ENCODE measurements around the gene USP49. TPM values are rescaled to one million over a fixed set of nuclear protein-coding genes. Genes with fewer than 3 reads are reported as not detected.

The USP49 gene
- total and polyA plus RNA-seq, 2 of the 13 experiments (the other 11 are each of a cell fraction or from before 2014, with no cell fraction given), result 2.9 to 4.3 TPM

- TF ChIP-seq ARHGAP35 (CRISPR knock-in tag; IDR thresholded peaks at IDR 0.05; ENCODE audit: borderline replicate concordance), result peak; percentile 30
- TF ChIP-seq PPARG (CRISPR knock-in tag; conservative IDR thresholded peaks at IDR 0.05), result peak; percentile 73
- TF ChIP-seq BRCA1 (CRISPR knock-in tag; IDR thresholded peaks at IDR 0.05), result no peak
- no peak for TF ChIP-seq SOX6 (IDR thresholded peaks at IDR 0.05)
- peak; percentile 73; the same call in 1 of the 2 replicates for TF ChIP-seq SOX6 (CRISPR knock-in tag; IDR thresholded peaks at IDR 0.05)
- no peak; the same call in none of the 2 replicates for TF ChIP-seq MXD1 (CRISPR knock-in tag; IDR thresholded peaks at IDR 0.05)
- TF ChIP-seq ZNF7 (CRISPR knock-in tag; IDR thresholded peaks at IDR 0.05), result no peak
- TF ChIP-seq RERE (CRISPR knock-in tag; IDR thresholded peaks at IDR 0.05; ENCODE audit: low read depth), result no peak
- TF ChIP-seq, protein P1, sequence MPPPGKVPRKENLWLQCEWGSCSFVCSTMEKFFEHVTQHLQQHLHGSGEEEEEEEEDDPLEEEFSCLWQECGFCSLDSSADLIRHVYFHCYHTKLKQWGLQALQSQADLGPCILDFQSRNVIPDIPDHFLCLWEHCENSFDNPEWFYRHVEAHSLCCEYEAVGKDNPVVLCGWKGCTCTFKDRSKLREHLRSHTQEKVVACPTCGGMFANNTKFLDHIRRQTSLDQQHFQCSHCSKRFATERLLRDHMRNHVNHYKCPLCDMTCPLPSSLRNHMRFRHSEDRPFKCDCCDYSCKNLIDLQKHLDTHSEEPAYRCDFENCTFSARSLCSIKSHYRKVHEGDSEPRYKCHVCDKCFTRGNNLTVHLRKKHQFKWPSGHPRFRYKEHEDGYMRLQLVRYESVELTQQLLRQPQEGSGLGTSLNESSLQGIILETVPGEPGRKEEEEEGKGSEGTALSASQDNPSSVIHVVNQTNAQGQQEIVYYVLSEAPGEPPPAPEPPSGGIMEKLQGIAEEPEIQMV (CRISPR knock-in tag; IDR thresholded peaks at IDR 0.05; ENCODE audit: low read depth), result peak; percentile 99
- no peak for TF ChIP-seq POLR2A (IDR thresholded peaks at IDR 0.05; ENCODE audit: insufficient read depth in 1 of 2, low read depth in 2 of 2, low read length in 2 of 2)
- TF ChIP-seq ZNF703 (CRISPR knock-in tag; IDR thresholded peaks at IDR 0.05; ENCODE audit: borderline replicate concordance), result no peak
- TF ChIP-seq RAD51 (IDR thresholded peaks at IDR 0.05; ENCODE audit: borderline replicate concordance), result no peak
- TF ChIP-seq KAT7 (CRISPR knock-in tag; IDR thresholded peaks at IDR 0.05; ENCODE audit: borderline replicate concordance), result peak; percentile 97; the same call in 1 of the 2 replicates
- TF ChIP-seq, protein P2, sequence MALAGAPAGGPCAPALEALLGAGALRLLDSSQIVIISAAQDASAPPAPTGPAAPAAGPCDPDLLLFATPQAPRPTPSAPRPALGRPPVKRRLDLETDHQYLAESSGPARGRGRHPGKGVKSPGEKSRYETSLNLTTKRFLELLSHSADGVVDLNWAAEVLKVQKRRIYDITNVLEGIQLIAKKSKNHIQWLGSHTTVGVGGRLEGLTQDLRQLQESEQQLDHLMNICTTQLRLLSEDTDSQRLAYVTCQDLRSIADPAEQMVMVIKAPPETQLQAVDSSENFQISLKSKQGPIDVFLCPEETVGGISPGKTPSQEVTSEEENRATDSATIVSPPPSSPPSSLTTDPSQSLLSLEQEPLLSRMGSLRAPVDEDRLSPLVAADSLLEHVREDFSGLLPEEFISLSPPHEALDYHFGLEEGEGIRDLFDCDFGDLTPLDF (CRISPR knock-in tag; IDR thresholded peaks at IDR 0.05), result no peak
- TF ChIP-seq ZNF235 (CRISPR knock-in tag; IDR thresholded peaks at IDR 0.05; ENCODE audit: borderline replicate concordance), result no peak; the same call in 1 of the 2 replicates
- 0 out of 2 replicates have a peak, but pooled peaks have one; percentile 66 for TF ChIP-seq ZNF674 (CRISPR knock-in tag; IDR thresholded peaks at IDR 0.05; ENCODE audit: low read depth)
- TF ChIP-seq DMAP1 (CRISPR knock-in tag; IDR thresholded peaks at IDR 0.05), result 0 out of 2 replicates have a peak, but pooled peaks have one; percentile 49
- peak; percentile 88; the same call in 1 of the 2 replicates for TF ChIP-seq ZNF713 (CRISPR knock-in tag; IDR thresholded peaks at IDR 0.05)
- TF ChIP-seq ZNF263 (CRISPR knock-in tag; IDR thresholded peaks at IDR 0.05), result no peak
- 0 out of 2 replicates have a peak, but pooled peaks have one; percentile 37 for TF ChIP-seq HNF4A (CRISPR knock-in tag; IDR thresholded peaks at IDR 0.05)
- TF ChIP-seq POGZ (CRISPR knock-in tag; IDR thresholded peaks at IDR 0.05), result peak; percentile 82
- TF ChIP-seq ELF4 (CRISPR knock-in tag; IDR thresholded peaks at IDR 0.05; ENCODE audit: borderline replicate concordance), result no peak
These were observed 115.2 kb downstream of the USP49 start, which contains the start of gene FRS3 (continued) for GRCh38 chr6:41779788-41780550.
